T-cell (primary cell): ENCODE measurements around the gene REXO4. TPM values are rescaled to one million over a fixed set of nuclear protein-coding genes. Genes with fewer than 3 reads are reported as not detected.
A peak's percentile ranks its signal among the peaks of the same experiment; 100 is the strongest.

Experiments
- ATAC-seq, 4 experiments: fragments of 200-7000 bp in 3 of 4; fragments of 150-1000 bp in 1 of 4; cut with Tn5 transposase; replicated peaks in 1 of 4; 1 replicate in 3 of 4; 2 replicates in 1 of 4; pipeline ENCODE4 v1.10.0; 2021; ENCODE audit warnings: moderate library complexity in 3 of 4, mild to moderate bottlenecking in 2 of 4, moderate number of reproducible peaks in 1 of 4
- CTCF ChIA-PET, 2 donors: fragments of 300-600 bp; sonication (Branson Sonifier 250); formaldehyde crosslinking; loops; one replicate each; lab custom pipeline; 2022; ENCODE audit warnings: antibody characterized with exemption in 2 of 2; lab: Charles Lee
- POLR2A ChIA-PET, 2 donors: fragments of 300-600 bp; sonication (Branson Sonifier 250); formaldehyde crosslinking; loops; one replicate each; lab custom pipeline; 2022; ENCODE audit warnings: antibody characterized with exemption in 2 of 2; lab: Charles Lee
- DNase-seq, 35 experiments: peaks; one replicate each; pipeline versions ENCODE4 v3.0.0 to v3.0.0-alpha.2; 2013 to 2023
- H3K27ac ChIP-seq: one replicate; pipeline ENCODE4 v1.5.1; 2013; ENCODE audit warnings: low read length
- H3K27me3 ChIP-seq, 2 experiments: replicated peaks in 1 of 2; 1 replicate in 1 of 2; 2 replicates in 1 of 2; pipeline versions ENCODE4 v1.6.1 to v1.7.0; 2013; ENCODE audit warnings: low read length in 1 of 2, mixed read lengths in 1 of 2; ENCODE audit not compliant: control insufficient read depth in 2 of 2, insufficient read depth in 2 of 2; ENCODE audit errors: extremely low read depth in 1 of 2
- H3K36me3 ChIP-seq, 2 donors: 1 replicate in 1 of 2; 2 replicates in 1 of 2; pipeline versions ENCODE4 v1.6.1 to v1.7.0; 2013; ENCODE audit warnings: low read length in 1 of 2; ENCODE audit not compliant: control insufficient read depth in 2 of 2, insufficient read depth in 1 of 2; ENCODE audit errors: extremely low read depth in 1 of 2
- H3K4me1 ChIP-seq, 2 experiments: 1 replicate in 1 of 2; 2 replicates in 1 of 2; pipeline versions ENCODE4 v1.6.1 to v1.7.0; 2013; ENCODE audit warnings: low read length in 2 of 2, mixed read lengths in 1 of 2; ENCODE audit not compliant: insufficient read depth in 2 of 2, control insufficient read depth in 1 of 2; ENCODE audit errors: extremely low read depth in 1 of 2
- H3K4me3 ChIP-seq, 2 donors: 1 replicate in 1 of 2; 2 replicates in 1 of 2; pipeline versions ENCODE4 v1.5.1 to v1.7.0; 2013; ENCODE audit warnings: mild to moderate bottlenecking in 2 of 2, low read length in 1 of 2, moderate library complexity in 1 of 2; ENCODE audit not compliant: control insufficient read depth in 1 of 2; ENCODE audit errors: extremely low read depth in 1 of 2
- H3K9me3 ChIP-seq: 2 replicates; pipeline ENCODE4 v1.7.0; 2013
- H3K27ac Mint-ChIP-seq, 2 donors: one replicate each; pipeline ENCODE4 v1.8.0; 2020 to 2021; ENCODE audit warnings: mild to moderate bottlenecking in 2 of 2, mixed read lengths in 2 of 2
- H3K27me3 Mint-ChIP-seq, 2 donors: one replicate each; pipeline ENCODE4 v1.8.0; 2021 to 2022; ENCODE audit warnings: mixed read lengths in 2 of 2
- H3K36me3 Mint-ChIP-seq: one replicate; pipeline ENCODE4 v1.8.0; 2021; ENCODE audit warnings: mixed read lengths
- H3K4me1 Mint-ChIP-seq, 3 donors: one replicate each; pipeline ENCODE4 v1.8.0; 2020 to 2022; ENCODE audit warnings: mixed read lengths in 3 of 3, mild to moderate bottlenecking in 1 of 3
- H3K4me3 Mint-ChIP-seq, 3 donors: one replicate each; pipeline ENCODE4 v1.8.0; 2020 to 2022; ENCODE audit warnings: mild to moderate bottlenecking in 3 of 3, mixed read lengths in 3 of 3, moderate library complexity in 3 of 3
- H3K9me3 Mint-ChIP-seq, 3 donors: one replicate each; pipeline ENCODE4 v1.8.0; 2020 to 2022; ENCODE audit warnings: mixed read lengths in 3 of 3
- WGBS: methylation state at CpG from one replicate; pipeline ENCODE4 v1.1.5; 2013; ENCODE audit warnings: missing lambda C conversion rate; ENCODE audit not compliant: insufficient coverage; 5-methylcytosine and 5-hydroxymethylcytosine counted together
- total RNA-seq, 35 experiments: library from RNA in 6 of 35; stranded (reverse) in 6 of 35; fragments of 120-200 nt in 1 of 35; gene quantifications; one replicate each; pipeline versions ENCODE4 v1.2.1 to v1.2.4 and lab custom pipeline; 2013 to 2026

REXO4 gene
- total RNA-seq, 5 donors from 2014 or later (not counting 1 experiment from before 2014, with no cell fraction given), result 23.6 to 44.5 (median 34.9) TPM

DNA sequence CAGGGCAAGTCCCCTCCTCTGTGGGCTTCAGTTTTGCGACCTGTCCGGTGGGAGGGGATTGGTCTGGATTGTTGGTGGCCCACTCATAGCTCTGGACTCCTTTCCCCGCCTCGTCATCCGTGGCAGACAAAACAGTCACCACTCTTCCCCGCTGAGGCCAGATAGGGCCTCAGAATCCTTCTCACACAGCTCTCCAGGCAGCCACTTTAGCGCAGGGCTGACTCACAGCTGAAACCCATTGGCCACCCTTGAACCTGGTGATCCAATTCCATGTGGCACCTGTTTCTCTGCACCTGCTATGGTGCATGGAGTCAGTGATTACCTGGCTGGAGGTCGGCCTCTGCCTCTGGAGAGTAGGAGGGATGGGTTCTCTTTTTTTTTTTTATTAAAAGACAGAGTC is 26.2 kb upstream of the REXO4 start:
- Histone ChIP-seq H3K27ac (no peak overlapping the region), H3K9me3 (no peaks in the 10 kb centered on the region), H3K4me3 (no peak overlapping the region), H3K27me3 (peaks cover 0 to 31% of the 10 kb centered on the region in 2 experiments), H3K4me1 (no peaks in the 10 kb centered on the region), H3K36me3 (no peaks in the 10 kb centered on the region)
- Mint-ChIP-seq H3K9me3 (no peaks in the 10 kb centered on the region), H3K27ac (no peak overlapping the region), H3K4me3 (no peak overlapping the region), H3K36me3 (no peaks in the 10 kb centered on the region), H3K27me3 (peaks cover 3 to 4% of the 10 kb centered on the region in 2 donors), H3K4me1 (no peaks in the 10 kb centered on the region)
- ChIA-PET CTCF (no interaction called here), POLR2A (no interaction called here)
- WGBS, result 63% methylated on average over 4 of the region's 8 CpGs
- DNase-seq, result no peak
- no peak for ATAC-seq

DNA sequence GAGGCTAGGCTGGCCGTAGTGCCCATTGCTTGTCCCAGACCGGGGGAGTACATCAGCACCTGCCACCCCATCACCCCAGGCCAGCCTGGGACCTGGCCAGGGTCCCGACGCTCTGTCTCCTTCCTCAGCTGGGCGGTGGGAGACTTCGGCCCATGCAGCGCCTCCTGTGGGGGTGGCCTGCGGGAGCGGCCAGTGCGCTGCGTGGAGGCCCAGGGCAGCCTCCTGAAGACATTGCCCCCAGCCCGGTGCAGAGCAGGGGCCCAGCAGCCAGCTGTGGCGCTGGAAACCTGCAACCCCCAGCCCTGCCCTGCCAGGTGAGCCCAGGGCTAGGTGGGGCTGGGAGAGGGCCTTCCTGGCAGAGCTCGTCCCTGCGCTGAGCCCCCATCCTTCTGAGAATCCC is 25.4 kb upstream of the REXO4 start:
- Histone ChIP-seq H3K4me3 (no peak overlapping the region), H3K9me3 (no peaks in the 10 kb centered on the region), H3K36me3 (no peaks in the 10 kb centered on the region), H3K27me3 (peaks cover 0 to 27% of the 10 kb centered on the region in 2 experiments), H3K4me1 (no peaks in the 10 kb centered on the region), H3K27ac (no peak overlapping the region)
- Mint-ChIP-seq H3K36me3 (no peaks in the 10 kb centered on the region), H3K27ac (no peak overlapping the region), H3K4me1 (no peaks in the 10 kb centered on the region), H3K9me3 (no peaks in the 10 kb centered on the region), H3K27me3 (peaks cover 3 to 4% of the 10 kb centered on the region in 2 donors), H3K4me3 (no peak overlapping the region)
- POLR2A ChIA-PET, result no interaction called here
- CTCF ChIA-PET, result interaction anchor here in 1 of 2 donors (0.6 kb wide), 1 partner anchor 224 kb away, joined by 9 read pairs; no protein-coding TSS in a partner anchor
- no peak for ATAC-seq
- 87% methylated on average over 13 of the region's 15 CpGs for WGBS
- no peak for DNase-seq

DNA sequence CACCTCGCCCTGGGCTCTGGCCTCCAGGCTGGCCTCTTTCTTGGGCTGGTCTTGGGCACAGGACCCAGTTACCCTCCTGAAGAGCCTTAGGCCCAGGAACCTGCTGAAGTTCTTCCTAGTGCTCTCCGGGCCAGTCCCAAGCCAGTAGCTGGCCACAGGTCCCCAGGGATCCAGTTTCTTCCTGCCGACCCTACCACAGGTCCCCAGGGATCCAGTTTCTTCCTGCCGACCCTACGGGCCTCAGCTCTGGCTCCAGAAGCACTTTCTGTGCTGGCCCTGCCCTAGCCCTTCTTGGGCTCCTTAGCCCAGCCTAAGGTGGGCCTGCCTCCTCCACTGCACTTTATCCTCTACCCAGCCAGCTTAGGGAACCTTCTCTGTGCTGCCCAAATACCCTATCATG is 23.8 kb upstream of the REXO4 start:
- H3K4me3 ChIP-seq, result no peak overlapping the region
- no peak overlapping the region for H3K27ac Mint-ChIP-seq
- H3K36me3 ChIP-seq, result no peaks in the 10 kb centered on the region
- no peaks in the 10 kb centered on the region for H3K9me3 ChIP-seq
- H3K4me1 ChIP-seq, result no peaks in the 10 kb centered on the region
- no peaks in the 10 kb centered on the region for H3K36me3 Mint-ChIP-seq
- no peaks in the 10 kb centered on the region for H3K4me1 Mint-ChIP-seq
- no peak overlapping the region for H3K4me3 Mint-ChIP-seq
- DNase-seq (no peak), ATAC-seq (no peak)
- peaks cover 3 to 4% of the 10 kb centered on the region in 2 donors for H3K27me3 Mint-ChIP-seq
- H3K27ac ChIP-seq, result no peak overlapping the region
- CTCF ChIA-PET, result no interaction called here
- H3K27me3 ChIP-seq, result peaks cover 0 to 28% of the 10 kb centered on the region in 2 experiments
- WGBS, result 79% methylated on average over 5 of the region's 5 CpGs
- H3K9me3 Mint-ChIP-seq, result no peaks in the 10 kb centered on the region
- POLR2A ChIA-PET, result no interaction called here

DNA sequence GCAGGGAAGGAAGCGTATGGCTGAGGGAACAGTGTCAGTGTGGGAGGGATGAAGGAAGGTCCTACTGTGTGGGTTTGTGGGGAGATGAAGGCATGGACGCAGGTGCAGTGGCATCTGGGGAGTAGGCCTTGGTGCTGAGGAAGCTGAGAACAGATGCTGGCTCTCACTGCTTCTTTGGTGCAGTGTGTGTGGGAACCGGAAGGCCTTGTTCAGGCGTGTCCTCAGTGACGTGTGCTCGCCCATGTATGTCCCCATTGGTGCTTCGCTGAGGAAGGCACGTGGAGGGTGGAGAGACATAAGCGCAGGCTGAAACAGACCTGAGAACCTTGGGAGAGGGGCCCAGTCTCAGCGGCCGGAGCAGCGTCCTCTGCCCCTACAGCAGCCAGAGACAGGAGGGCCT is 23.1 kb upstream of the REXO4 start:
- H3K4me3 ChIP-seq, result no peak overlapping the region
- H3K27ac Mint-ChIP-seq, result no peak overlapping the region
- WGBS, result 95% methylated on average over 12 of the region's 12 CpGs
- no peaks in the 10 kb centered on the region for H3K9me3 ChIP-seq
- ATAC-seq (peak in 3 of 4 experiments; percentile 45 to 75 (median 62)), DNase-seq (peak in 1 of 35 experiments; percentile 27)
- no peaks in the 10 kb centered on the region for H3K36me3 ChIP-seq
- POLR2A ChIA-PET, result no interaction called here
- H3K4me3 Mint-ChIP-seq, result no peak overlapping the region
- no peaks in the 10 kb centered on the region for H3K4me1 Mint-ChIP-seq
- H3K9me3 Mint-ChIP-seq, result no peaks in the 10 kb centered on the region
- no peaks in the 10 kb centered on the region for H3K4me1 ChIP-seq
- H3K27me3 Mint-ChIP-seq, result no peaks in the 10 kb centered on the region
- H3K36me3 Mint-ChIP-seq, result no peaks in the 10 kb centered on the region
- H3K27me3 ChIP-seq, result peaks cover 0 to 25% of the 10 kb centered on the region in 2 experiments
- no peak overlapping the region for H3K27ac ChIP-seq
- CTCF ChIA-PET, result no interaction called here

DNA sequence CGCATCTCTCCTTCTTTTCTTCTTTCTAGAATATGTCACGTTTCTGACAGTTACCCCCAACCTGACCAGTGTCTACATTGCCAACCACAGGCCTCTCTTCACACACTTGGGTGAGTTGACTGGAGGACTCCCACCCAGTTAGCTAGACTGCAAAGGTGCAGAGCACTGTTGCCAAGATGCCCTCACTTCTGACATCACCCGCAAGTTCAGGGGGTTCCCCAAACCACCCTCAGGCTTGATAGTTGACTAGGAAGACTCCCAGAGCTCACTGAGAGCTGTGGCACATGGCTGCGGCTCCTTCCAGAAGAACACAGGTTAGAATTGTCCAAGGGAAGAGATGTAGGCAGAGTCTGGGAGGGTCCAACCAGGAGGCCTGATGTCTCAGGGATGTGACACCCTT is 21.5 kb upstream of the REXO4 start:
- Histone ChIP-seq H3K36me3 (no peaks in the 10 kb centered on the region), H3K9me3 (no peaks in the 10 kb centered on the region), H3K4me3 (no peak overlapping the region), H3K4me1 (no peaks in the 10 kb centered on the region), H3K27me3 (peaks cover 0 to 18% of the 10 kb centered on the region in 2 experiments), H3K27ac (no peak overlapping the region)
- no peaks in the 10 kb centered on the region for H3K27me3 Mint-ChIP-seq
- no peaks in the 10 kb centered on the region for H3K9me3 Mint-ChIP-seq
- ATAC-seq (no peak), DNase-seq (no peak)
- ChIA-PET CTCF (no interaction called here), POLR2A (no interaction called here)
- H3K4me1 Mint-ChIP-seq, result no peaks in the 10 kb centered on the region
- H3K27ac Mint-ChIP-seq, result no peak overlapping the region
- WGBS, result 71% methylated on average over 1 of the region's 4 CpGs
- H3K4me3 Mint-ChIP-seq, result no peak overlapping the region
- no peaks in the 10 kb centered on the region for H3K36me3 Mint-ChIP-seq

DNA sequence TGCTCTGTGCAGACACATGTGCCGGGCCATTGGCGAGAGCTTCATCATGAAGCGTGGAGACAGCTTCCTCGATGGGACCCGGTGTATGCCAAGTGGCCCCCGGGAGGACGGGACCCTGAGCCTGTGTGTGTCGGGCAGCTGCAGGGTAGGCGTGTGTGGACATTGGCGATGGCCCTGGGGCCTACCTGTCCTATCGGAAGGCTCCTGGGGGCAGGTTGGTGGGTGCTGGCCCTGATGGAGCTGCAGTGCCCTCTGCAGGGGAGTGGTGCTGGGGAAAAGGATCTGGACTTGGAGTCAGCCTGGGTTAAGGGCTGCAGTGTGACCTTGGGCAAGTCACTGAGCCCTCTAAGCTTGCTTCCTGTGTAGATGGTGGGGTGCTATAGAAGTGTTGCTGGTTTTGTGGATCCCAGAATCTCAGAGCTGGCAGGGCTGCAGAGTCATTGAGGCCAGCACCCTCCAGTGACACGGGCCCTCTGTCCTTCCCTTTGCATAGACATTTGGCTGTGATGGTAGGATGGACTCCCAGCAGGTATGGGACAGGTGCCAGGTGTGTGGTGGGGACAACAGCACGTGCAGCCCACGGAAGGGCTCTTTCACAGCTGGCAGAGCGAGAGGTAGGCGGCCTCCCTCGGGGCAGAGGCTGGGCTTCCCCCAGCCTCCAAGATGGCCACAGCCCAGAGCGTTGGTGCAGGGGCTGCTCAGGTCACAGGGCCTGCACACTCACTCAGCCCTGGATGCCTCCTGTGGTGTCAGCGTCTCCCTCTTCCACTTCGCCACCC is 20.1 kb upstream of the REXO4 start:
- Histone ChIP-seq H3K27ac (no peak overlapping the region), H3K4me3 (no peak overlapping the region), H3K9me3 (no peaks in the 10 kb centered on the region), H3K4me1 (no peaks in the 10 kb centered on the region), H3K27me3 (peaks cover 0 to 10% of the 10 kb centered on the region in 2 experiments), H3K36me3 (no peaks in the 10 kb centered on the region)
- Mint-ChIP-seq H3K27ac (no peak overlapping the region), H3K9me3 (no peaks in the 10 kb centered on the region), H3K4me1 (no peaks in the 10 kb centered on the region), H3K27me3 (no peaks in the 10 kb centered on the region), H3K4me3 (no peak overlapping the region), H3K36me3 (no peaks in the 10 kb centered on the region)
- DNase-seq (no peak), ATAC-seq (no peak)
- WGBS, result 78% methylated on average over 20 of the region's 20 CpGs
- CTCF ChIA-PET, result no interaction called here
- POLR2A ChIA-PET, result no interaction called here
